IMR-90 (cell line): ENCODE data around the gene SENP7. TPM values are rescaled to one million over a fixed set of nuclear protein-coding genes. Genes with fewer than 3 reads are reported as not detected.

Experiments
- ATAC-seq: fragments of 200-7000 bp; cut with Tn5 transposase; 2 replicates; pipeline ENCODE4 v1.9.1; 2020; ENCODE audit warnings: low read depth, mild to moderate bottlenecking, moderate library complexity
- BruUV-seq: library from RNA; stranded (reverse); fragments of 400-500 nt; replicated peaks from 2 replicates; lab custom pipeline; 2021; lab: Mats Ljungman, UMichigan
- CTCF ChIA-PET: fragments of 300-600 bp; formaldehyde crosslinking; extraction: SDS; loops from one replicate; lab custom pipeline; 2021; ENCODE audit warnings: antibody characterized with exemption; lab: Yijun Ruan, JAX
- POLR2A ChIA-PET: fragments of 300-600 bp; sonication (Branson Sonifier 250); formaldehyde crosslinking; loops from one replicate; lab custom pipeline; 2022; ENCODE audit warnings: antibody characterized with exemption; ENCODE audit not compliant: unreplicated experiment; lab: Charles Lee
- DNase-seq: peaks from one replicate; pipeline ENCODE4 v3.0.0; 2013
- H2AFZ ChIP-seq: replicated peaks from 2 replicates; pipeline ENCODE3; 2013; ENCODE audit warnings: low read length, mild to moderate bottlenecking; ENCODE audit not compliant: poor library complexity
- H2AK5ac ChIP-seq: 2 replicates; pipeline ENCODE4 v1.6.1; 2013; ENCODE audit warnings: low read depth, low read length, inconsistent platforms
- H2AK9ac ChIP-seq: replicated peaks from 2 replicates; pipeline ENCODE3; 2013; ENCODE audit warnings: mild to moderate bottlenecking, low read depth, low read length, moderate library complexity; ENCODE audit not compliant: poor library complexity
- H2BK120ac ChIP-seq: 2 replicates; pipeline ENCODE4 v1.6.1; 2013; ENCODE audit warnings: low read depth, low read length, inconsistent platforms
- H2BK15ac ChIP-seq: 3 replicates; pipeline ENCODE4 v1.6.1; 2013; ENCODE audit warnings: low read depth, low read length, inconsistent platforms
- H2BK20ac ChIP-seq: 2 replicates; pipeline ENCODE4 v1.6.1; 2013; ENCODE audit warnings: low read depth, mild to moderate bottlenecking, inconsistent platforms, low read length, moderate library complexity
- H2BK5ac ChIP-seq: 2 replicates; pipeline ENCODE4 v1.6.1; 2013; ENCODE audit warnings: mild to moderate bottlenecking, low read depth, low read length, inconsistent platforms; ENCODE audit not compliant: poor library complexity, severe bottlenecking
- H3K14ac ChIP-seq: replicated peaks from 2 replicates; pipeline ENCODE4 v1.6.1; 2013; ENCODE audit warnings: low read depth, low read length, inconsistent platforms
- H3K18ac ChIP-seq: 2 replicates; pipeline ENCODE4 v1.6.1; 2013; ENCODE audit warnings: low read depth, low read length, control low read depth
- H3K23ac ChIP-seq: 2 replicates; pipeline ENCODE4 v1.6.1; 2013; ENCODE audit warnings: low read depth, low read length, inconsistent platforms
- H3K27ac ChIP-seq: 2 replicates; pipeline ENCODE4 v1.5.1; 2013; ENCODE audit warnings: mild to moderate bottlenecking, control low read depth, low read length; ENCODE audit not compliant: insufficient read depth
- H3K27me3 ChIP-seq: 2 replicates; pipeline ENCODE4 v1.6.1; 2013; ENCODE audit warnings: low read length; ENCODE audit not compliant: control insufficient read depth, insufficient read depth
- H3K36me3 ChIP-seq: 2 replicates; pipeline ENCODE4 v1.6.1; 2013; ENCODE audit warnings: low read length, mixed read lengths; ENCODE audit not compliant: control insufficient read depth, insufficient read depth
- H3K4ac ChIP-seq: 2 replicates; pipeline ENCODE4 v1.6.1; 2013; ENCODE audit warnings: low read depth, low read length, inconsistent platforms
- H3K4me1 ChIP-seq: 2 replicates; pipeline ENCODE4 v1.6.1; 2013; ENCODE audit warnings: low read length, mixed read lengths; ENCODE audit not compliant: control insufficient read depth, insufficient read depth
- H3K4me2 ChIP-seq: 2 replicates; pipeline ENCODE4 v1.6.1; 2013; ENCODE audit warnings: low read depth, mild to moderate bottlenecking, control low read depth, low read length, moderate library complexity
- H3K4me3 ChIP-seq: 2 replicates; pipeline ENCODE4 v1.5.1; 2013; ENCODE audit warnings: low read depth, mild to moderate bottlenecking, control low read depth, low read length, moderate library complexity; ENCODE audit not compliant: insufficient read depth
- H3K56ac ChIP-seq: 2 replicates; pipeline ENCODE4 v1.6.1; 2013; ENCODE audit warnings: low read length, inconsistent platforms; ENCODE audit not compliant: insufficient read depth; ENCODE audit errors: extremely low read depth
- H3K79me1 ChIP-seq, 2 experiments: 2 replicates each; pipeline ENCODE4 v1.6.1; 2013; ENCODE audit warnings: low read length in 2 of 2, inconsistent platforms in 1 of 2, low read depth in 1 of 2
- H3K9ac ChIP-seq: 2 replicates; pipeline ENCODE4 v1.6.1; 2013; ENCODE audit warnings: low read depth, low read length, control low read depth
- H3K9me1 ChIP-seq: 2 replicates; pipeline ENCODE4 v1.6.1; 2013; ENCODE audit warnings: low read length, inconsistent platforms; ENCODE audit not compliant: insufficient read depth
- H3K9me3 ChIP-seq: 2 replicates; pipeline ENCODE4 v1.6.1; 2013; ENCODE audit warnings: low read length; ENCODE audit not compliant: control insufficient read depth, insufficient read depth
- H4K20me1 ChIP-seq: 2 replicates; pipeline ENCODE4 v1.6.1; 2013; ENCODE audit warnings: low read length, inconsistent platforms; ENCODE audit not compliant: insufficient read depth
- H4K5ac ChIP-seq: 2 replicates; pipeline ENCODE4 v1.6.1; 2013; ENCODE audit warnings: mild to moderate bottlenecking, low read depth, low read length, control low read depth
- H4K8ac ChIP-seq, 2 experiments: 2 replicates each; pipeline ENCODE4 v1.6.1; 2013; ENCODE audit warnings: low read depth in 2 of 2, low read length in 2 of 2, control low read depth in 1 of 2, inconsistent platforms in 1 of 2
- H4K91ac ChIP-seq: 2 replicates; pipeline ENCODE4 v1.6.1; 2013; ENCODE audit warnings: low read depth, low read length, inconsistent platforms; ENCODE audit not compliant: insufficient read depth
- BHLHE40 ChIP-seq: fragments of 150-350 bp; IDR thresholded peaks from 2 replicates; pipeline ENCODE4 v1.6.1; 2016; ENCODE audit warnings: mild to moderate bottlenecking, low read depth, low read length
- CEBPB ChIP-seq: IDR thresholded peaks from 2 replicates; pipeline ENCODE4 v1.6.1; 2012; ENCODE audit warnings: low read depth, low read length, improper control_type of control experiment
- CHD1 ChIP-seq: IDR thresholded peaks from 2 replicates; pipeline ENCODE4 v1.6.1; 2012; ENCODE audit warnings: low read depth, low read length, improper control_type of control experiment
- CTCF ChIP-seq: conservative IDR thresholded peaks from 2 replicates; pipeline ENCODE4 v1.5.1; 2012; ENCODE audit warnings: mild to moderate bottlenecking, low read depth, low read length, improper control_type of control experiment
- FOS ChIP-seq: fragments of 150-350 bp; IDR thresholded peaks from 2 replicates; pipeline ENCODE4 v1.6.1; 2016; ENCODE audit warnings: low read depth, low read length
- MAFK ChIP-seq: IDR thresholded peaks from 2 replicates; pipeline ENCODE4 v1.6.1; 2012; ENCODE audit warnings: low read depth, low read length, improper control_type of control experiment
- MAZ ChIP-seq: IDR thresholded peaks from 2 replicates; pipeline ENCODE4 v1.6.1; 2012; ENCODE audit warnings: low read depth, mild to moderate bottlenecking, low read length, improper control_type of control experiment, moderate library complexity, borderline replicate concordance
- MXI1 ChIP-seq: IDR thresholded peaks from 2 replicates; pipeline ENCODE4 v1.6.1; 2012; ENCODE audit warnings: low read depth, mild to moderate bottlenecking, low read length, moderate library complexity, borderline replicate concordance
- NFE2L2 ChIP-seq: fragments of 150-350 bp; IDR thresholded peaks from 2 replicates; pipeline ENCODE4 v1.6.1; 2016; ENCODE audit warnings: low read depth, mild to moderate bottlenecking, low read length
- POLR2A ChIP-seq: IDR thresholded peaks from 2 replicates; pipeline ENCODE4 v1.6.1; 2012; ENCODE audit warnings: mild to moderate bottlenecking, low read depth, low read length
- RAD21 ChIP-seq: IDR thresholded peaks from 2 replicates; pipeline ENCODE4 v1.6.1; 2012; ENCODE audit warnings: low read length, improper control_type of control experiment
- RCOR1 ChIP-seq: IDR thresholded peaks from 2 replicates; pipeline ENCODE4 v1.6.1; 2012; ENCODE audit warnings: mild to moderate bottlenecking, low read length, improper control_type of control experiment; ENCODE audit not compliant: insufficient replicate concordance
- RFX5 ChIP-seq: IDR thresholded peaks from 2 replicates; pipeline ENCODE4 v1.8.0; 2012; ENCODE audit warnings: low read depth, mild to moderate bottlenecking, low read length, moderate library complexity
- SMC3 ChIP-seq: fragments of 150-350 bp; IDR thresholded peaks from 2 replicates; pipeline ENCODE4 v1.6.1; 2016; ENCODE audit warnings: low read depth, mild to moderate bottlenecking, antibody characterized with exemption, low read length, moderate library complexity
- USF2 ChIP-seq: fragments of 150-350 bp; IDR thresholded peaks from 2 replicates; pipeline ENCODE4 v1.6.1; 2017; ENCODE audit warnings: mild to moderate bottlenecking, antibody characterized with exemption, low read length, low read depth
- WGBS, 2 experiments: methylation state at CpG; one replicate each; pipeline versions ENCODE4 v1.1.5 to v1.1.7; 2013; ENCODE audit warnings: missing lambda C conversion rate in 2 of 2; ENCODE audit not compliant: insufficient read length in 1 of 2; ENCODE audit errors: extremely low coverage in 2 of 2; 5-methylcytosine and 5-hydroxymethylcytosine counted together
- dilution Hi-C: fragments of 300-500 bp; cut with HindIII; formaldehyde crosslinking; loops from one replicate; pipeline ENCODE4 v1.14.3; 2018; ENCODE audit warnings: low sequenced_read_pairs; ENCODE audit not compliant: unreplicated experiment
- in situ Hi-C: fragments of 300-500 bp; cut with MboI; formaldehyde crosslinking; loops from 3 replicates; pipeline ENCODE4 v1.14.3; 2019; ENCODE audit warnings: low sequenced_read_pairs, inconsistent platforms, mixed read lengths
- intact Hi-C: fragments of 100-400 bp; cut with micrococcal nuclease; formaldehyde crosslinking; loops from 2 replicates; pipeline ENCODE4 v1.10.0; 2022
- polyA plus RNA-seq, 3 experiments: library from polyadenylated mRNA; depleted of rRNA; stranded (reverse); fragments of >200 nt; gene quantifications; 2 replicates each; pipeline ENCODE4 v1.2.3, GENCODE V29; 2012; ENCODE audit warnings: low replicate concordance in 1 of 3
- total RNA-seq: library from RNA; depleted of rRNA; stranded (reverse); fragments of >200 nt; gene quantifications from 2 replicates; pipeline ENCODE4 v1.2.3, GENCODE V29; 2012
- TF ChIP-seq, protein P1 (sequence below): fragments of 150-350 bp; IDR thresholded peaks from 2 replicates; pipeline ENCODE4 v1.6.1; 2016; ENCODE audit warnings: low read depth, mild to moderate bottlenecking, low read length, moderate library complexity, borderline replicate concordance

Gene SENP7
- total and polyA plus RNA-seq, 2 of the 4 experiments (the other 2 are of a cell fraction): 5.5 to 8.4 TPM

DNA sequence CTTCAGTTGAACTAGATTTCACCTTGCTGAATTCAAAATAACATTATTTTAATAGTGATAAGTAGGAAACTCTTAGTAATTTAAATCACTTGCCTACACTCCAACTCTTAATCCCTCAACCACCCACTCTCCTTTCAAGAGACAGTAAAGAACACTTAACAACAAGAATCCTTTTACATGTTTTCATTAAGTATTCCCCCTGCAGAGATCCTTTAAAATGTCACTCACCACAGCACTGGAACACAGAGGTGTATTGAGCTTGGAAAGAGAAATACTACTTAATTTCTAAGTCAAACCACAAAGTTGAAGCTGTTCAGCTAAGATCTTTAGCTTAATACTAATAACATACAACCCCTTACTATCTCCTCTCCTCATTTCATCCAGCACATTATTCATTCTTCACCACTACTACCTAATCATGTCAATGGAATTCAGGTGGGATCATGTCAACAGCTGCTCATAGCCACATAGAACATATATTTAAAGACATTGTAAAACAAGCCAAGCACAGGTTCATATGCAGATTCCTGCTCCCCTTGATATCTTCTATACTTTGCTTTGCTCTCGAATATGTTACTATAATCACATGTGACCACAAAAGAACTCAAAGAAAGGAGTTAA is 233.1 kb downstream of the SENP7 start:
- Histone ChIP-seq H3K9ac (no peak overlapping the region), H3K4me2 (no peak overlapping the region), H3K27me3 (no peaks in the 10 kb centered on the region), H3K27ac (no peak overlapping the region), H2BK120ac (no peak overlapping the region), H3K18ac (no peak overlapping the region), H4K5ac (no peak overlapping the region), H2BK5ac (no peak overlapping the region), H4K20me1 (no peaks in the 10 kb centered on the region), H2BK20ac (no peak overlapping the region), H2AFZ (no peak overlapping the region), H3K14ac (no peak overlapping the region), H4K91ac (no peak overlapping the region), H3K9me1 (no peaks in the 10 kb centered on the region), H3K4ac (no peak overlapping the region), H3K4me1 (no peaks in the 10 kb centered on the region; the same call in 1 of the 2 replicates), H3K79me1 (no peaks in the 10 kb centered on the region), H3K23ac (no peak overlapping the region), H3K9me3 (no peaks in the 10 kb centered on the region), H2BK15ac (no peak overlapping the region), H2AK5ac (no peak overlapping the region), H4K8ac (no peak overlapping the region), H3K36me3 (no peaks in the 10 kb centered on the region), H3K4me3 (no peak overlapping the region), H2AK9ac (no peak overlapping the region), H3K56ac (no peak overlapping the region)
- TF ChIP-seq CTCF (no peak), USF2 (no peak), CHD1 (no peak), RAD21 (no peak), FOS (no peak), BHLHE40 (no peak), NFE2L2 (no peak), POLR2A (no peak), MXI1 (no peak), SMC3 (no peak), MAZ (no peak), RCOR1 (no peak), MAFK (no peak), CEBPB (no peak), RFX5 (no peak)
- TF ChIP-seq, protein P1, sequence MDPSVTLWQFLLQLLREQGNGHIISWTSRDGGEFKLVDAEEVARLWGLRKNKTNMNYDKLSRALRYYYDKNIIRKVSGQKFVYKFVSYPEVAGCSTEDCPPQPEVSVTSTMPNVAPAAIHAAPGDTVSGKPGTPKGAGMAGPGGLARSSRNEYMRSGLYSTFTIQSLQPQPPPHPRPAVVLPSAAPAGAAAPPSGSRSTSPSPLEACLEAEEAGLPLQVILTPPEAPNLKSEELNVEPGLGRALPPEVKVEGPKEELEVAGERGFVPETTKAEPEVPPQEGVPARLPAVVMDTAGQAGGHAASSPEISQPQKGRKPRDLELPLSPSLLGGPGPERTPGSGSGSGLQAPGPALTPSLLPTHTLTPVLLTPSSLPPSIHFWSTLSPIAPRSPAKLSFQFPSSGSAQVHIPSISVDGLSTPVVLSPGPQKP: no peak
- ChIA-PET CTCF (no interaction called here), POLR2A (no interaction called here)
- WGBS, 2 experiments: no CpG with 5 or more reads among the region's 1 CpG
- in situ Hi-C loops (no loop called here), intact Hi-C loops (no loop called here), dilution Hi-C loops (no loop called here)
- no peak for ATAC-seq
- no TSS peak for BruUV-seq
- peak; percentile 16 for DNase-seq
